Fibroblast of lung (primary cell): Measurements from ENCODE around the gene ESRP2.

Experiments used
- EZH2 ChIP-seq: IDR thresholded peaks from 2 replicates; pipeline ENCODE4 v1.5.1; 2012; ENCODE audit warnings: low read length, control low read depth, mild to moderate bottlenecking; ENCODE audit errors: missing control alignments
- TF ChIP-seq, protein P1 (sequence below), 2 donors: IDR thresholded peaks in 1 of 2; conservative IDR thresholded peaks in 1 of 2; 1 replicate in 1 of 2; 2 replicates in 1 of 2; pipeline ENCODE4 v1.5.1; 2011 to 2012; ENCODE audit warnings: low read length in 2 of 2, control low read depth in 1 of 2, inconsistent platforms in 1 of 2, low read depth in 1 of 2, mild to moderate bottlenecking in 1 of 2

DNA sequence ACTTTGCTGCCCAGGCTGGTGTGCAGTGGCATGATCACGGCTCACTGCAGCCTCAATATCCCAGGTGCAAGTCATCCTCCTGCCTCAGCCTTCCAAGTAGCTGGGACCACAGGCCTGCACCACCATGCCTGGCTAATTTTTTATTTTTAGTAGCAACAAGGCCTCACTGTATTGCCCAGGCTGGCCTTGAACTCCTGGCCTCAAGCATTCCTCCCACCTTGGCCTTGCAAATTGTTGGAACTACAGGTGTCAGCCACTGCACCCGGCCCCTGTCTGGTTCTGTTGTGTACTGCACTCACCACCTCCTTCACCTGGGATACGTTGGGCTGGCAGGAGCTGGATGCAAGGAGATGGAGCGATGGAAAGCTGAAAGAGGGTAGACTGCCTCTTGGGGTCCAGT lies 17.8 kb upstream of the ESRP2 start:
- TF ChIP-seq, protein P1, sequence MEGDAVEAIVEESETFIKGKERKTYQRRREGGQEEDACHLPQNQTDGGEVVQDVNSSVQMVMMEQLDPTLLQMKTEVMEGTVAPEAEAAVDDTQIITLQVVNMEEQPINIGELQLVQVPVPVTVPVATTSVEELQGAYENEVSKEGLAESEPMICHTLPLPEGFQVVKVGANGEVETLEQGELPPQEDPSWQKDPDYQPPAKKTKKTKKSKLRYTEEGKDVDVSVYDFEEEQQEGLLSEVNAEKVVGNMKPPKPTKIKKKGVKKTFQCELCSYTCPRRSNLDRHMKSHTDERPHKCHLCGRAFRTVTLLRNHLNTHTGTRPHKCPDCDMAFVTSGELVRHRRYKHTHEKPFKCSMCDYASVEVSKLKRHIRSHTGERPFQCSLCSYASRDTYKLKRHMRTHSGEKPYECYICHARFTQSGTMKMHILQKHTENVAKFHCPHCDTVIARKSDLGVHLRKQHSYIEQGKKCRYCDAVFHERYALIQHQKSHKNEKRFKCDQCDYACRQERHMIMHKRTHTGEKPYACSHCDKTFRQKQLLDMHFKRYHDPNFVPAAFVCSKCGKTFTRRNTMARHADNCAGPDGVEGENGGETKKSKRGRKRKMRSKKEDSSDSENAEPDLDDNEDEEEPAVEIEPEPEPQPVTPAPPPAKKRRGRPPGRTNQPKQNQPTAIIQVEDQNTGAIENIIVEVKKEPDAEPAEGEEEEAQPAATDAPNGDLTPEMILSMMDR (conservative IDR thresholded peaks at IDR 0.05 in 1 of 2, IDR thresholded peaks at IDR 0.05 in 1 of 2; ENCODE audit: low read depth in 1 of 2, low read length in 2 of 2), result no peak
- TF ChIP-seq EZH2, result no peak
